Measurements from ENCODE around the gene ZBTB7A. TPM values are rescaled to one million over a fixed set of nuclear protein-coding genes. Genes with fewer than 3 reads are reported as not detected.

The ZBTB7A gene
- total RNA-seq, 1 experiment from 2014 or later = 27.9 TPM

GRCh38 chr19:4027146-4027545 is 39.6 kb downstream of the ZBTB7A start (continued):
- TF ChIP-seq AR (CRISPR knock-in tag; IDR thresholded peaks at IDR 0.05) = no peak

GRCh38 chr19:4025317-4025716 is 41.4 kb downstream of the ZBTB7A start:
- Mint-ChIP-seq H3K9me3 (no peaks in the 10 kb centered on the region), H3K27me3 (ENCODE audit: low read depth) (no peaks in the 10 kb centered on the region), H3K36me3 (peaks cover 29% of the 10 kb centered on the region), H3K4me1 (no peaks in the 10 kb centered on the region), H3K27ac (no peak overlapping the region), H3K4me3 (no peak overlapping the region)
- DNase-seq (ENCODE audit: low spot score) (no peak), ATAC-seq (no peak)
- TF ChIP-seq E2F5 (CRISPR knock-in tag; IDR thresholded peaks at IDR 0.05) (no peak), ZNF423 (CRISPR knock-in tag; IDR thresholded peaks at IDR 0.05) (no peak), E2F1 (CRISPR knock-in tag; IDR thresholded peaks at IDR 0.05) (no peak), ZNF671 (CRISPR knock-in tag; IDR thresholded peaks at IDR 0.05) (no peak), ARID4B (CRISPR knock-in tag; IDR thresholded peaks at IDR 0.05; ENCODE audit: borderline replicate concordance) (no peak), OVOL2 (CRISPR knock-in tag; IDR thresholded peaks at IDR 0.05; ENCODE audit: borderline replicate concordance) (no peak), SMAD4 (CRISPR knock-in tag; IDR thresholded peaks at IDR 0.05) (no peak), ELF4 (CRISPR knock-in tag; IDR thresholded peaks at IDR 0.05; ENCODE audit: low read depth) (no peak), ETV6 (CRISPR knock-in tag; IDR thresholded peaks at IDR 0.05) (no peak), IRF2 (CRISPR knock-in tag; IDR thresholded peaks at IDR 0.05; ENCODE audit: borderline replicate concordance, low read depth) (no peak), ATF2 (CRISPR knock-in tag; IDR thresholded peaks at IDR 0.05; ENCODE audit: borderline replicate concordance, low read depth) (no peak), ZNF219 (CRISPR knock-in tag; IDR thresholded peaks at IDR 0.05; ENCODE audit: borderline replicate concordance) (no peak), SOX15 (CRISPR knock-in tag; IDR thresholded peaks at IDR 0.05) (no peak), PRRX2 (CRISPR knock-in tag; IDR thresholded peaks at IDR 0.05) (no peak), NR2C2 (CRISPR knock-in tag; IDR thresholded peaks at IDR 0.05) (no peak)
- ChIA-PET POLR2A (no interaction called here), CTCF (interaction anchor here (0.6 kb wide), 1 partner anchor 104 kb away, joined by 3 read pairs; no protein-coding TSS in a partner anchor)
